Heart right ventricle (tissue), 16 donors: ENCODE measurements around the gene RENBP. TPM values are rescaled to one million over a fixed set of nuclear protein-coding genes. Genes with fewer than 3 reads are reported as not detected.

Source experiments
- ATAC-seq, 8 donors: fragments of 200-7000 bp; cut with Tn5 transposase; one replicate each; pipeline ENCODE4 v1.9.1; 2020; ENCODE audit warnings: mild to moderate bottlenecking in 8 of 8, moderate library complexity in 8 of 8, moderate number of reproducible peaks in 1 of 8
- DNase-seq, 2 donors: peaks; one replicate each; pipeline ENCODE4 v3.0.0-alpha.2; 2020
- H3K27ac ChIP-seq, 10 donors: fragments of 200-600 bp; sonication (generic) in 2 of 10; one replicate each; pipeline versions ENCODE4 v1.5.0 to v1.8.0; 2020 to 2022; ENCODE audit warnings: mild to moderate bottlenecking in 3 of 10
- H3K27me3 ChIP-seq, 7 donors: fragments of 200-600 bp; one replicate each; pipeline ENCODE4 v1.8.0; 2021 to 2022; ENCODE audit warnings: mild to moderate bottlenecking in 2 of 7
- H3K36me3 ChIP-seq, 9 donors: fragments of 200-600 bp; sonication (generic) in 1 of 9; one replicate each; pipeline versions ENCODE4 v1.5.0 to v1.8.0; 2020 to 2022; ENCODE audit warnings: mild to moderate bottlenecking in 2 of 9
- H3K4me1 ChIP-seq, 9 donors: fragments of 200-600 bp; sonication (generic) in 1 of 9; one replicate each; pipeline versions ENCODE4 v1.5.0 to v1.8.0; 2020 to 2022; ENCODE audit warnings: mild to moderate bottlenecking in 4 of 9
- H3K4me3 ChIP-seq, 10 donors: fragments of 200-600 bp; sonication (generic) in 2 of 10; one replicate each; pipeline versions ENCODE4 v1.5.0 to v1.8.0; 2020 to 2022; ENCODE audit warnings: mild to moderate bottlenecking in 7 of 10, moderate library complexity in 2 of 10
- H3K9me3 ChIP-seq, 11 donors: fragments of 200-600 bp in 10 of 11; sonication (generic) in 2 of 11; one replicate each; pipeline versions ENCODE4 v1.5.0 to v1.8.0; 2013 to 2022; ENCODE audit warnings: mild to moderate bottlenecking in 2 of 11, control low read depth in 1 of 11, moderate library complexity in 1 of 11
- WGBS, 2 donors: extraction: QIAGEN DNeasy Blood & Tissue Kit; methylation state at CpG; one replicate each; pipeline ENCODE4 v1.1.7; 2013; ENCODE audit warnings: inconsistent platforms in 1 of 2; 5-methylcytosine and 5-hydroxymethylcytosine counted together
- intact Hi-C, 10 donors: fragments of 100-400 bp; cut with DNase I; formaldehyde crosslinking; loops; one replicate each; pipeline versions ENCODE4 v1.11.1 to v1.14.2; 2022
- polyA plus RNA-seq, 2 donors: library from polyadenylated mRNA; stranded (reverse); fragments of 200-250 nt; gene quantifications; one replicate each; pipeline ENCODE4 v1.2.3, GENCODE V29; 2013
- total RNA-seq, 10 donors: library from RNA; stranded (reverse); fragmentation: NEBNext Ultra II Directional in 3 of 10; extraction: Animal tissue kit (Norgen Biotek cat#: 25700) in 3 of 10; gene quantifications; one replicate each; pipeline versions ENCODE4 v1.2.1 to v1.2.4, GENCODE V29; 2021 to 2023
- TF ChIP-seq, protein P1 (sequence below), 9 donors: fragments of 200-600 bp; sonication (generic) in 2 of 9; IDR thresholded peaks; one replicate each; pipeline versions ENCODE4 v1.5.0 to v1.8.0; 2021 to 2022; ENCODE audit warnings: antibody characterized with exemption in 9 of 9, mild to moderate bottlenecking in 5 of 9, moderate library complexity in 1 of 9
- donor health status: Arrhythmogenic right ventricular cardiomyopathy.
- donor health status: ischemic (EF 13 %, LVEDD 7.1; RV severe dilation, severe dysfunction).
- donor health status: healthy with polysubstance abuse.
- donor health status: DM: no; HTN: yes; CAD: no.
- donor health status: DM: no; HTN: no; CAD: no.
- donor health status: ischemic (EF 25% LVEDD 6.9; RV normal size, moderate dysfunction).
- donor health status: ischemic (EF 25% LVEDD 5.7; RV mildly dilated, moderate dysfunction).
- donor health status: healthy.
- donor health status: DM: yes; HTN: yes; CAD: no.
- donor health status: Ischemic cardiomyopathy.
- donor health status: ischemic (EF 35%, LVEDD 5.7; RV mildly dilated, moderate dysfunction).
- donor health status: nonischemic (EF 11% LVEDD 7.7; RV severe dilation, severe dysfunction).
- donor health status: DM: yes; HTN: yes; CAD: no.
- donor health status: PGD.
- donor health status: ischemic (EF 29% LVEDD 5.4; RV normal size, mild dysfunction).
- donor health status: nonischemic (EF 23%, LVEDD 6.1; RV moderate dilation, normal function).

RENBP gene
- total and polyA plus RNA-seq, 12 donors = 6.0 to 17.0 (median 9.6) TPM

- Histone ChIP-seq H3K27me3 (peaks cover 0 to 80% (median 0%) of the 10 kb centered on the region in 7 donors), H3K27ac (no peak overlapping the region), H3K9me3 (peaks cover 0 to 5% (median 0%) of the 10 kb centered on the region in 11 donors), H3K36me3 (no peaks in the 10 kb centered on the region), H3K4me1 (peaks cover 0 to 25% (median 4%) of the 10 kb centered on the region in 9 donors), H3K4me3 (no peak overlapping the region)
- no peak for DNase-seq
- TF ChIP-seq, protein P1, sequence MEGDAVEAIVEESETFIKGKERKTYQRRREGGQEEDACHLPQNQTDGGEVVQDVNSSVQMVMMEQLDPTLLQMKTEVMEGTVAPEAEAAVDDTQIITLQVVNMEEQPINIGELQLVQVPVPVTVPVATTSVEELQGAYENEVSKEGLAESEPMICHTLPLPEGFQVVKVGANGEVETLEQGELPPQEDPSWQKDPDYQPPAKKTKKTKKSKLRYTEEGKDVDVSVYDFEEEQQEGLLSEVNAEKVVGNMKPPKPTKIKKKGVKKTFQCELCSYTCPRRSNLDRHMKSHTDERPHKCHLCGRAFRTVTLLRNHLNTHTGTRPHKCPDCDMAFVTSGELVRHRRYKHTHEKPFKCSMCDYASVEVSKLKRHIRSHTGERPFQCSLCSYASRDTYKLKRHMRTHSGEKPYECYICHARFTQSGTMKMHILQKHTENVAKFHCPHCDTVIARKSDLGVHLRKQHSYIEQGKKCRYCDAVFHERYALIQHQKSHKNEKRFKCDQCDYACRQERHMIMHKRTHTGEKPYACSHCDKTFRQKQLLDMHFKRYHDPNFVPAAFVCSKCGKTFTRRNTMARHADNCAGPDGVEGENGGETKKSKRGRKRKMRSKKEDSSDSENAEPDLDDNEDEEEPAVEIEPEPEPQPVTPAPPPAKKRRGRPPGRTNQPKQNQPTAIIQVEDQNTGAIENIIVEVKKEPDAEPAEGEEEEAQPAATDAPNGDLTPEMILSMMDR (IDR thresholded peaks at IDR 0.05) = no peak
- intact Hi-C loops = loop anchor here in 1 of 10 donors (1.0 kb wide), 1 partner anchor 49 kb away; no protein-coding TSS in a partner anchor
- ATAC-seq = no peak
Observed at GRCh38 chrX:153897899-153898298, 46.5 kb downstream of the RENBP start.

GRCh38 chrX:153889123-153889522, 55.3 kb downstream of the RENBP start:
- no peak for DNase-seq
- no peak for ATAC-seq
- Histone ChIP-seq H3K4me3 (no peak overlapping the region), H3K27me3 (peaks cover 0 to 89% (median 20%) of the 10 kb centered on the region in 7 donors), H3K9me3 (no peaks in the 10 kb centered on the region), H3K4me1 (peaks cover 0 to 6% (median 0%) of the 10 kb centered on the region in 9 donors), H3K36me3 (no peaks in the 10 kb centered on the region), H3K27ac (no peak overlapping the region)
- TF ChIP-seq, protein P1 (IDR thresholded peaks at IDR 0.05) = no peak
- 97% methylated on average over 6 of the region's 6 CpGs for WGBS, 2 donors
- intact Hi-C loops = no loop called here

GRCh38 chrX:153888344-153888743, 56.1 kb downstream of the RENBP start:
- DNase-seq (no peak), ATAC-seq (no peak)
- Histone ChIP-seq H3K4me3 (no peak overlapping the region), H3K27ac (no peak overlapping the region), H3K4me1 (peaks cover 0 to 6% (median 0%) of the 10 kb centered on the region in 9 donors), H3K9me3 (no peaks in the 10 kb centered on the region), H3K36me3 (no peaks in the 10 kb centered on the region), H3K27me3 (peaks cover 0 to 89% (median 27%) of the 10 kb centered on the region in 7 donors)
- TF ChIP-seq, protein P1 (IDR thresholded peaks at IDR 0.05) = no peak
- WGBS, 2 donors = 64 to 75% methylated on average over 6 of the region's 6 CpGs
- intact Hi-C loops = no loop called here

DNA sequence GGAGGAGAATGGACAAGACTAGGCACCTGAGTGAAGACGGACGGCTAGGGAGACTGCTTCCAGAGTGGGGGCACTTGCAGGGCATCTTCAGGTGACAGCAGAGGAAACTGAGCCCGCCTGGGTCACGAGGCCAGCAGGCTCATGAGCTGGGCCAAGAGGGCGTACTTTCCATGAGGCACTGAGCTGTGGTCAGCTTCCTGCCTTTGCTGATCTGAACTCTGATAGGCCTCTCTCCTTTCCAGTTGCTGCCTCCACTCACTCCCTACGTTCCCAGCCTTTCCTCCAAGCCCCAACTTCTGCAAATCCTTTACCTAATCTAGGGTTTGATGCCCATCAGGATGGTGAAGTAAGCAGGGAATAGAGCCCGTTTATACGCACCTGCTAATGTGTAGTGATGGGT, 57.1 kb downstream of the RENBP start:
- Histone ChIP-seq H3K4me3 (no peak overlapping the region), H3K9me3 (no peaks in the 10 kb centered on the region), H3K27me3 (peaks cover 0 to 89% (median 37%) of the 10 kb centered on the region in 7 donors), H3K4me1 (peaks cover 0 to 6% (median 0%) of the 10 kb centered on the region in 9 donors), H3K36me3 (no peaks in the 10 kb centered on the region), H3K27ac (no peak overlapping the region)
- DNase-seq (no peak), ATAC-seq (no peak)
- WGBS, 2 donors = 60 to 69% methylated on average over 8 of the region's 8 CpGs
- intact Hi-C loops = no loop called here
- TF ChIP-seq, protein P1 (IDR thresholded peaks at IDR 0.05) = no peak
